ENCODE data around the gene PLCG1. TPM values are rescaled to one million over a fixed set of nuclear protein-coding genes. Genes with fewer than 3 reads are reported as not detected.

Gene PLCG1
- total and polyA plus RNA-seq, 2 of the 8 experiments (the other 6 are each of a cell fraction or from before 2014, with no cell fraction given): 103 to 154 TPM

GRCh38 chr20:41179961-41180360, 42.6 kb downstream of the PLCG1 start (continued):
- TF ChIP-seq CHD7 (IDR thresholded peaks at IDR 0.05; ENCODE audit: insufficient replicate concordance, low read length) (no peak), SAP30 (IDR thresholded peaks at IDR 0.05; ENCODE audit: insufficient read depth, insufficient replicate concordance, low read length) (no peak), KDM1A (IDR thresholded peaks at IDR 0.05; ENCODE audit: borderline replicate concordance, low read length) (no peak), POLR2AphosphoS5 (IDR thresholded peaks at IDR 0.05; ENCODE audit: low read depth, low read length) (no peak), CHD2 (IDR thresholded peaks at IDR 0.05; ENCODE audit: low read length) (no peak), SP1 (IDR thresholded peaks at IDR 0.05; ENCODE audit: low read depth, low read length) (no peak), NANOG (IDR thresholded peaks at IDR 0.05; ENCODE audit: insufficient read depth, low read depth, low read length, poor library complexity, severe bottlenecking) (no peak), RAD21 (IDR thresholded peaks at IDR 0.05 in 1 of 2, conservative IDR thresholded peaks at IDR 0.05 in 1 of 2; ENCODE audit: low read depth in 2 of 2, low read length in 2 of 2) (no peak)
- TF ChIP-seq, protein P1, sequence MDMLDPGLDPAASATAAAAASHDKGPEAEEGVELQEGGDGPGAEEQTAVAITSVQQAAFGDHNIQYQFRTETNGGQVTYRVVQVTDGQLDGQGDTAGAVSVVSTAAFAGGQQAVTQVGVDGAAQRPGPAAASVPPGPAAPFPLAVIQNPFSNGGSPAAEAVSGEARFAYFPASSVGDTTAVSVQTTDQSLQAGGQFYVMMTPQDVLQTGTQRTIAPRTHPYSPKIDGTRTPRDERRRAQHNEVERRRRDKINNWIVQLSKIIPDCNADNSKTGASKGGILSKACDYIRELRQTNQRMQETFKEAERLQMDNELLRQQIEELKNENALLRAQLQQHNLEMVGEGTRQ (IDR thresholded peaks at IDR 0.05; ENCODE audit: low read length): no peak
